ENCODE measurements around the gene SPRYD3. TPM values are rescaled to one million over a fixed set of nuclear protein-coding genes. Genes with fewer than 3 reads are reported as not detected.

SPRYD3 gene
- total RNA-seq, 1 donor from 2014 or later, result 5.4 TPM

- H3K4me3 Mint-ChIP-seq, result no peak overlapping the region
- H3K36me3 Mint-ChIP-seq, result no peaks in the 10 kb centered on the region
- Histone ChIP-seq H3K4me2 (no peak overlapping the region), H3K79me2 (ENCODE audit: low read depth) (no peaks in the 10 kb centered on the region), H3K9ac (no peak overlapping the region), H3K9me3 (ENCODE audit: low read depth) (no peaks in the 10 kb centered on the region), H2AFZ (replicated peaks) (no peak overlapping the region), H3K36me3 (no peaks in the 10 kb centered on the region), H3F3A (ENCODE audit: low read depth) (peaks cover 24% of the 10 kb centered on the region), H3K27me3 (peaks cover 45% of the 10 kb centered on the region), H3K4me1 (peaks cover 14% of the 10 kb centered on the region), H3K4me3 (no peak overlapping the region), H4K20me1 (ENCODE audit: low read depth) (no peaks in the 10 kb centered on the region), H3K27ac (no peak overlapping the region)
- peaks cover 11% of the 10 kb centered on the region for H3K27me3 Mint-ChIP-seq (ENCODE audit: insufficient read depth, low read depth)
- H3K27ac Mint-ChIP-seq, result no peak overlapping the region
- H3K9me3 Mint-ChIP-seq, result peaks cover 7% of the 10 kb centered on the region
- H3K4me1 Mint-ChIP-seq, result peaks cover 17% of the 10 kb centered on the region
- no peak for DNase-seq (ENCODE audit: low spot score)
- TF ChIP-seq CTCF (IDR thresholded peaks at IDR 0.05) (no peak), EZH2phosphoT487 (IDR thresholded peaks at IDR 0.05) (no peak), EZH2 (IDR thresholded peaks at IDR 0.05) (no peak)
Observed at GRCh38 chr12:53082637-53083175, 3.5 kb upstream of the SPRYD3 start.

DNA sequence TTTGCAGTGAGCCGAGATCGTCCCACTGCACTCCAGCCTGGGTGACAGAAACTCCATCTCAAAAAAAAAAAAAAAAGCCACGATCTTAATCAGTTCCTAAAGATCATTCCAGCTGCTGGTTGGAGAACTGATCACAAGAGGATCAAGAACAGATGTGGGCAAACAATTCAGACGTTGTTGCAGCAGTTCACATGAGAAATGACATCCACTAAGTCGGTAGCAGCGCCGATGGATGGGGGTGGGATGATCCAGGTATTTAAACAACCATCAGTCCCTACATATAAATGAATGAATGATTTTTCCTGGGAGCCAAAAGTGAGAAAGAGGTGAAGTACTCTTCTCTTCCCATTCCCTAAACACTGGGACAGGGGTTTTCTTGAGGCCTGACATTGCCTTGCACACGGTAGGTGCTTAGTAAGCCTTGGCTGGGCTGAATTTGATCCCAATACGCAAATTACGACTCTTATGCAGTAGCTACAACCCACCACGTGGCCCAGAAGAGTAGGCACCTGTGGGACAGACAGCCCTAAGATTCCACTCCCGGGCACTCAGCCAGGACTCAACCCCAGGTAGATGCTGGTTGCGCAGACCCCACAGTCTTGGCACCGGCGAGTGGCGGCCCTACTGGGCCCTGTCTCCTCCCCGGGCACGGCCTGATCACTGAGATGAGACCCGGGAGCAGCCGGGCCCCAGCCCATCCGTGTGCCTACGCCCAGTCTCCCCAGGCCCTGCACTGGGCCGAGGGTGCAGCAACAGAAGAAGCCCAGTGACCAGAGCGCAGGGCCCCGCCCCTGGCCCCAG, 565 bp downstream of the SPRYD3 start:
- Histone ChIP-seq H2AFZ (replicated peaks) (peak overlapping the region; percentile 47), H3F3A (ENCODE audit: low read depth) (peaks cover 17% of the 10 kb centered on the region), H3K27ac (no peak overlapping the region), H3K4me2 (peak overlapping the region; percentile 87), H3K4me3 (peak overlapping the region; percentile 55), H3K27me3 (peaks cover 27% of the 10 kb centered on the region), H4K20me1 (ENCODE audit: low read depth) (no peaks in the 10 kb centered on the region), H3K4me1 (peaks cover 6% of the 10 kb centered on the region), H3K36me3 (no peaks in the 10 kb centered on the region), H3K9me3 (ENCODE audit: low read depth) (no peaks in the 10 kb centered on the region), H3K79me2 (ENCODE audit: low read depth) (no peaks in the 10 kb centered on the region), H3K9ac (peak overlapping the region; percentile 35)
- Mint-ChIP-seq H3K27me3 (ENCODE audit: insufficient read depth, low read depth) (peaks cover 7% of the 10 kb centered on the region), H3K9me3 (peaks cover 4% of the 10 kb centered on the region), H3K4me3 (peak overlapping the region; percentile 92), H3K4me1 (peaks cover 18% of the 10 kb centered on the region), H3K36me3 (peaks cover 18% of the 10 kb centered on the region), H3K27ac (no peak overlapping the region)
- TF ChIP-seq EZH2phosphoT487 (IDR thresholded peaks at IDR 0.05) (no peak), EZH2 (IDR thresholded peaks at IDR 0.05) (no peak), CTCF (IDR thresholded peaks at IDR 0.05) (no peak)
- DNase-seq (ENCODE audit: low spot score), result no peak

DNA sequence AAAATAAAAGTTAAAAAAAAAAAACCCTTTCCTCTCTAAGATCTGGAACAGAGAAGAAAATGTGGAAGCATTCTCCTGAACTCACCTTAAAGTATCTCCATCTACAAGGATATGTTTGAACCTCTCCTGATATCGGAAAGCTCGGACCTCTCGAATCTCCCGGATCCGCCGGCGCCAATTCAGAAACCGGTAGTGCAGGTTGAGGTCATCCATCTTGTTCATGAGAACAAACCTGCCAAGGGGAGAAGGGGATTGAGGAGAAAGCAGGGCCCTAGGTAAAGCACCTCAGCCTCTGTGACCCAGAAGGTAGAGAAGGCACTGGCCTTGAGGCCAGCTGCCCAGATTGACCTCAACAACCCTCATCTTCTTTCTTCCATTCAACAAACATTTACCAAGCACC, 2.2 kb downstream of the SPRYD3 start:
- Mint-ChIP-seq H3K4me1 (peaks cover 30% of the 10 kb centered on the region), H3K4me3 (no peak overlapping the region), H3K27ac (no peak overlapping the region), H3K36me3 (peaks cover 23% of the 10 kb centered on the region), H3K9me3 (peaks cover 4% of the 10 kb centered on the region), H3K27me3 (ENCODE audit: insufficient read depth, low read depth) (peaks cover 7% of the 10 kb centered on the region)
- H3K79me2 ChIP-seq (ENCODE audit: low read depth), result no peaks in the 10 kb centered on the region
- peaks cover 16% of the 10 kb centered on the region for H3K4me1 ChIP-seq
- no peak overlapping the region for H3K27ac ChIP-seq
- peaks cover 20% of the 10 kb centered on the region for H3K27me3 ChIP-seq
- TF ChIP-seq EZH2 (IDR thresholded peaks at IDR 0.05) (no peak), EZH2phosphoT487 (IDR thresholded peaks at IDR 0.05) (no peak), CTCF (IDR thresholded peaks at IDR 0.05) (no peak)
- H2AFZ ChIP-seq (replicated peaks), result no peak overlapping the region
- peaks cover 26% of the 10 kb centered on the region for H3F3A ChIP-seq (ENCODE audit: low read depth)
- H3K4me3 ChIP-seq, result no peak overlapping the region
- no peak for DNase-seq (ENCODE audit: low spot score)
- no peaks in the 10 kb centered on the region for H3K36me3 ChIP-seq
- H3K9me3 ChIP-seq (ENCODE audit: low read depth), result no peaks in the 10 kb centered on the region
- H3K4me2 ChIP-seq, result no peak overlapping the region
- no peak overlapping the region for H3K9ac ChIP-seq
- H4K20me1 ChIP-seq (ENCODE audit: low read depth), result peaks cover 10% of the 10 kb centered on the region
